H9 (cell line): ENCODE data around the gene RAB4B. TPM values are rescaled to one million over a fixed set of nuclear protein-coding genes. Genes with fewer than 3 reads are reported as not detected.
"Not testable (repeated sequence)": the region's sequence is repeated elsewhere in the genome, so short reads cannot be mapped to it uniquely, and the experiment has no call there.

Source experiments
- DNase-seq: peaks from one replicate; pipeline ENCODE4 v3.0.0-alpha.2; 2017
- H2AFZ ChIP-seq: one replicate; pipeline ENCODE4 v1.6.1; 2013; ENCODE audit warnings: mild to moderate bottlenecking, low read length, control low read depth, moderate library complexity
- H2AK5ac ChIP-seq: 2 replicates; pipeline ENCODE4 v1.6.1; 2013; ENCODE audit warnings: low read length, control low read depth, mixed read lengths; ENCODE audit not compliant: insufficient read length
- H2BK120ac ChIP-seq: one replicate; pipeline ENCODE4 v1.6.1; 2013; ENCODE audit warnings: low read depth, mild to moderate bottlenecking, low read length, control low read depth, inconsistent platforms; ENCODE audit not compliant: poor library complexity, severe bottlenecking
- H2BK12ac ChIP-seq: 2 replicates; pipeline ENCODE4 v1.6.1; 2013; ENCODE audit warnings: low read length, control low read depth, mixed read lengths, low read depth; ENCODE audit not compliant: insufficient read length
- H2BK15ac ChIP-seq: 2 replicates; pipeline ENCODE4 v1.6.1; 2013; ENCODE audit warnings: low read depth, low read length, control low read depth
- H2BK20ac ChIP-seq: one replicate; pipeline ENCODE4 v1.6.1; 2013; ENCODE audit warnings: low read depth, mild to moderate bottlenecking, low read length, control low read depth, inconsistent platforms; ENCODE audit not compliant: poor library complexity, severe bottlenecking
- H2BK5ac ChIP-seq: 2 replicates; pipeline ENCODE4 v1.6.1; 2013; ENCODE audit warnings: low read length, control low read depth, mixed read lengths; ENCODE audit not compliant: insufficient read length
- H3K14ac ChIP-seq: 2 replicates; pipeline ENCODE4 v1.6.1; 2013; ENCODE audit warnings: low read length, control low read depth; ENCODE audit not compliant: insufficient read depth
- H3K18ac ChIP-seq: 2 replicates; pipeline ENCODE4 v1.6.1; 2013; ENCODE audit warnings: low read depth, mild to moderate bottlenecking, mixed read lengths, low read length, control low read depth; ENCODE audit not compliant: insufficient read length
- H3K23ac ChIP-seq: 2 replicates; pipeline ENCODE4 v1.6.1; 2013; ENCODE audit warnings: low read length, control low read depth, mixed read lengths, low read depth; ENCODE audit not compliant: insufficient read length
- H3K23me2 ChIP-seq: 2 replicates; pipeline ENCODE4 v1.6.1; 2013; ENCODE audit warnings: low read depth, mild to moderate bottlenecking, mixed read lengths, low read length, control low read depth; ENCODE audit not compliant: insufficient read length, poor library complexity, severe bottlenecking
- H3K27ac ChIP-seq: 2 replicates; pipeline ENCODE4 v1.5.1; 2013; ENCODE audit warnings: low read length, control low read depth, mixed read lengths, low read depth; ENCODE audit not compliant: insufficient read length
- H3K27me3 ChIP-seq: 2 replicates; pipeline ENCODE4 v1.6.1; 2013; ENCODE audit warnings: low read length, control low read depth, inconsistent platforms; ENCODE audit not compliant: insufficient read depth
- H3K4ac ChIP-seq: 2 replicates; pipeline ENCODE4 v1.6.1; 2013; ENCODE audit warnings: low read depth, mild to moderate bottlenecking, control low read depth, inconsistent platforms, low read length, moderate library complexity
- H3K4me1 ChIP-seq: 2 replicates; pipeline ENCODE4 v1.6.1; 2013; ENCODE audit warnings: low read length, control low read depth, inconsistent platforms; ENCODE audit not compliant: insufficient read depth
- H3K4me2 ChIP-seq: 2 replicates; pipeline ENCODE4 v1.6.1; 2013; ENCODE audit warnings: low read length, control low read depth, mixed read lengths; ENCODE audit not compliant: insufficient read length, insufficient read depth
- H3K56ac ChIP-seq: 2 replicates; pipeline ENCODE4 v1.6.1; 2013; ENCODE audit warnings: low read depth, mild to moderate bottlenecking, mixed read lengths, low read length, control low read depth; ENCODE audit not compliant: insufficient read length
- H3K79me1 ChIP-seq: 2 replicates; pipeline ENCODE4 v1.6.1; 2013; ENCODE audit warnings: low read depth, mild to moderate bottlenecking, moderate library complexity, low read length, control low read depth, inconsistent platforms; ENCODE audit not compliant: insufficient read depth, poor library complexity, severe bottlenecking
- H3K79me2 ChIP-seq: 2 replicates; pipeline ENCODE4 v1.6.1; 2013; ENCODE audit warnings: low read length, control low read depth, inconsistent platforms; ENCODE audit not compliant: insufficient read depth
- H3K9ac ChIP-seq: 2 replicates; pipeline ENCODE4 v1.6.1; 2013; ENCODE audit warnings: low read length, control low read depth, mixed read lengths; ENCODE audit not compliant: insufficient read length; ENCODE audit errors: extremely low read depth
- H3K9me3 ChIP-seq: one replicate; pipeline ENCODE4 v1.6.1; 2013; ENCODE audit warnings: low read depth, low read length, inconsistent platforms; ENCODE audit not compliant: control insufficient read depth
- H3T11ph ChIP-seq: one replicate; pipeline ENCODE4 v1.6.1; 2013; ENCODE audit warnings: mild to moderate bottlenecking, low read length, control low read depth, inconsistent platforms
- H4K20me1 ChIP-seq: one replicate; pipeline ENCODE4 v1.6.1; 2013; ENCODE audit not compliant: control insufficient read depth, insufficient read length, insufficient read depth
- H4K5ac ChIP-seq: 2 replicates; pipeline ENCODE4 v1.6.1; 2013; ENCODE audit warnings: low read depth, mild to moderate bottlenecking, mixed read lengths, low read length, control low read depth; ENCODE audit not compliant: insufficient read length
- H4K8ac ChIP-seq: replicated peaks from 2 replicates; pipeline ENCODE4 v1.6.1; 2013; ENCODE audit warnings: low read length, control low read depth, mixed read lengths, low read depth; ENCODE audit not compliant: insufficient read length
- H4K91ac ChIP-seq: 2 replicates; pipeline ENCODE4 v1.6.1; 2013; ENCODE audit warnings: low read depth, mild to moderate bottlenecking, moderate library complexity, mixed read lengths, low read length, control low read depth; ENCODE audit not compliant: insufficient read length
- H3K27ac Mint-ChIP-seq, 3 experiments: 2 replicates in 2 of 3; 3 replicates in 1 of 3; pipeline ENCODE4 v1.8.0; 2020 to 2021; ENCODE audit warnings: mixed read lengths in 3 of 3, mild to moderate bottlenecking in 1 of 3, moderate library complexity in 1 of 3
- H3K27me3 Mint-ChIP-seq: 2 replicates; pipeline ENCODE4 v1.8.0; 2021; ENCODE audit warnings: low read depth, mild to moderate bottlenecking, moderate library complexity, mixed read lengths
- H3K36me3 Mint-ChIP-seq, 3 experiments: 2 replicates in 2 of 3; 3 replicates in 1 of 3; pipeline ENCODE4 v1.8.0; 2020 to 2021; ENCODE audit warnings: low read depth in 3 of 3, mixed read lengths in 3 of 3; ENCODE audit not compliant: insufficient read depth in 1 of 3
- H3K4me1 Mint-ChIP-seq, 2 experiments: 2 replicates each; pipeline ENCODE4 v1.8.0; 2020; ENCODE audit warnings: mixed read lengths in 2 of 2
- H3K4me3 Mint-ChIP-seq, 2 experiments: 2 replicates in 1 of 2; 3 replicates in 1 of 2; pipeline ENCODE4 v1.8.0; 2020 to 2021; ENCODE audit warnings: mild to moderate bottlenecking in 2 of 2, mixed read lengths in 2 of 2, moderate library complexity in 1 of 2
- H3K9me3 Mint-ChIP-seq, 2 experiments: 2 replicates in 1 of 2; 3 replicates in 1 of 2; pipeline ENCODE4 v1.8.0; 2020; ENCODE audit warnings: mild to moderate bottlenecking in 2 of 2, mixed read lengths in 2 of 2, moderate library complexity in 1 of 2
- CTCF ChIP-seq: fragments of 200-600 bp; sonication (generic); conservative IDR thresholded peaks from 3 replicates; pipeline ENCODE4 v1.8.0; 2021; ENCODE audit warnings: antibody characterized with exemption, mild to moderate bottlenecking
- WGBS: extraction: QIAGEN DNeasy Blood & Tissue Kit; methylation state at CpG from one replicate; pipeline ENCODE4 v1.1.7; 2013; ENCODE audit warnings: missing lambda C conversion rate, low lambda C conversion rate, mixed read lengths; ENCODE audit not compliant: insufficient read length; ENCODE audit errors: extremely low coverage; 5-methylcytosine and 5-hydroxymethylcytosine counted together
- total RNA-seq: library from RNA; stranded (reverse); gene quantifications from 2 replicates; pipeline ENCODE4 v1.2.1, GENCODE V29; 2021

Gene RAB4B
- total RNA-seq, 1 experiment from 2014 or later, result 26.8 TPM

DNA sequence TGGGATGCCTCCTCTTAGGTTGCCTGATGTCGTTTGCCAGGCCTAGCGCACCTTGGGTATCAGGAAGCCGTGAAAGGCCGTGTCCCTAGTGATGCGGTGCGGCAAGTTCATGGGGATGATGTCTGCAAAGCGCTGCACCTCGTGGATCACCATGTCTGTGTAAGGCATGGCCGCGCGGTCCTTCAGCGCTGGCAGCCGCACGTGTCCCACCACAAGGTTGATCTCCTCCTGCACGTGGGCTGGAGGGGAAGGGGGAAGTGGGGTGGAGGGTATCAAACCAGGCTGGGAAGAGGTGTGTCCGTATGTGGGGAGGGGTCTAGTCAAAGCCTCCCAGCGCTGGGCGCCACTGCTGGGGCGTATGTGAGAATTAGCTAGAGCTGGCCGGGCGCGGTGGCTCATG lies 44.1 kb downstream of the RAB4B start:
- Histone ChIP-seq H3K9ac (no peak overlapping the region), H3K18ac (no peak overlapping the region), H3T11ph (no peak overlapping the region), H3K27ac (no peak overlapping the region), H3K23ac (no peak overlapping the region), H3K14ac (no peak overlapping the region), H2BK120ac (no peak overlapping the region), H2BK12ac (no peak overlapping the region), H3K4me2 (no peak overlapping the region), H4K8ac (no peak overlapping the region), H3K27me3 (no peaks in the 10 kb centered on the region), H2BK20ac (no peak overlapping the region), H2BK15ac (no peak overlapping the region), H2AK5ac (no peak overlapping the region), H3K9me3 (no peaks in the 10 kb centered on the region), H3K23me2 (peaks cover 3% of the 10 kb centered on the region), H3K4me1 (no peaks in the 10 kb centered on the region), H3K79me1 (no peaks in the 10 kb centered on the region), H2AFZ (no peak overlapping the region), H2BK5ac (no peak overlapping the region), H4K5ac (no peak overlapping the region), H4K20me1 (peaks cover 2% of the 10 kb centered on the region), H3K79me2 (no peaks in the 10 kb centered on the region), H4K91ac (no peak overlapping the region), H3K56ac (no peak overlapping the region), H3K4ac (no peak overlapping the region)
- WGBS, result no CpG with 5 or more reads among the region's 22 CpGs
- TF ChIP-seq CTCF, result no peak
- Mint-ChIP-seq H3K27me3 (peaks cover 15% of the 10 kb centered on the region), H3K4me3 (no peak overlapping the region), H3K4me1 (peaks cover 21 to 26% of the 10 kb centered on the region in 2 experiments), H3K27ac (peak overlapping the region in 2 of 3 experiments; percentile 10 to 77; a peak in 1 of 7 replicates), H3K36me3 (peaks cover 0 to 2% (median 0%) of the 10 kb centered on the region in 3 experiments; a peak in 2 of 7 replicates), H3K9me3 (peaks cover 0 to 2% of the 10 kb centered on the region in 2 experiments; a peak in 2 of 5 replicates)
- peak; percentile 25 for DNase-seq

GRCh38 chr19:40822704-40823553 lies 44.9 kb downstream of the RAB4B start:
- not testable (repeated sequence) for H3K9ac ChIP-seq, H2BK12ac ChIP-seq, H4K20me1 ChIP-seq, H3K23me2 ChIP-seq, H3K4me1 ChIP-seq, H3K4me3 Mint-ChIP-seq, H2BK5ac ChIP-seq, H3K56ac ChIP-seq, H3K27me3 ChIP-seq, H3K36me3 Mint-ChIP-seq, H2BK120ac ChIP-seq, H3K9me3 ChIP-seq, H3K27me3 Mint-ChIP-seq, H3K23ac ChIP-seq, H4K91ac ChIP-seq, H2AK5ac ChIP-seq, H3K14ac ChIP-seq, H3T11ph ChIP-seq, H3K4me2 ChIP-seq, H3K27ac ChIP-seq, H3K79me1 ChIP-seq, H3K9me3 Mint-ChIP-seq, H2BK20ac ChIP-seq, H3K4ac ChIP-seq, H3K18ac ChIP-seq, H3K79me2 ChIP-seq, H4K5ac ChIP-seq, H2BK15ac ChIP-seq, H2AFZ ChIP-seq, H4K8ac ChIP-seq
- no CpG with 5 or more reads among the region's 9 CpGs for WGBS
- DNase-seq, result peak; percentile 14
- Mint-ChIP-seq H3K4me1 (peaks cover 21 to 26% of the 10 kb centered on the region in 2 experiments), H3K27ac (0 out of 7 replicates have a peak overlapping the region, but pooled peaks of 2 of the 3 experiments have one; percentile 3 to 77)
